HG02981 (cell line): ENCODE data around the gene CSHL1.
"Not testable (repeated sequence)": the region's sequence is repeated elsewhere in the genome, so short reads cannot be mapped to it uniquely, and the experiment has no call there.

ENCODE experiments used
- ATAC-seq: cut with Tn5 transposase; IDR thresholded peaks from one replicate; pipeline ENCODE4 v1.9.1; 2021; ENCODE audit warnings: mild to moderate bottlenecking, moderate library complexity; ENCODE audit not compliant: unreplicated experiment

CSHL1 gene

DNA sequence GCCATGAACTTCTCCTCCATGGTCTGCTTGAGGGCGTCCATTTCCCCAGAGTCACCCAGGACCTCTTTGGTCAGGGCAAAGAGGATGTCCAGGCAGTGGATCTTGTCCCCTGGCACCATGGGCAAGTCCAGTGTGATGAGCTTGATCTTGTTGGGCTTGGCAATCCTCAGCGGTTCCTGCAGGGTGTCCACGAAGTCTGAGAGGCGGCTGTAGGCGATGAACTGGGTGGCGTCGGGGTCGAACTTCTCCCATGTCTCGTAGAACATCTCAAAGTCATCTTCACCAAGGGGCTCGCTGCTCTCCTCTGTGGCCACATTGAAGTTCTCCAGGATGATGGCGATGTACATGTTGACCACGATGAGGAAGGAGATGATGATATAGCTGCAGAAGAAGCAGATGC lies 30.1 kb upstream of the CSHL1 start:
- ATAC-seq: no peak

DNA sequence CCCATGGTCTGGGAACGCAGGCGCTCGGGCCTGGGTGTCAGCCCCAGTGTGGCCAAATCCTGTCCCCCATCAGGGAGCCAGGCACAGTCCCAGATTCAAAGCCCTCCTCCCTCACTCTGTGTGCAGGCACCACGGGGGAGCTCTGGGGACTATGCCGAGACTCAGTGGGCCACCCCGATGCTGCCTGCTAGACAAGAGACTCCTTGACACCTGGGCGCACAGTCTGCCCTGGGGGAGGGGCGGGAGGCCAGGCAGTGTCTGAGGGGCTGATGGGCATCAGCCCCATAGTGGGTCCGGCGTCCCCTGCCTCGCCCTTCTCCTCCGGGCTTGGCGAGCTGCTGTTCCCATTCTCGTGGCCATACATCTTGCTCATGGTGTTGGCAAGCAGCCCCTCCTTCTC lies 29.5 kb upstream of the CSHL1 start:
- ATAC-seq: no peak

DNA sequence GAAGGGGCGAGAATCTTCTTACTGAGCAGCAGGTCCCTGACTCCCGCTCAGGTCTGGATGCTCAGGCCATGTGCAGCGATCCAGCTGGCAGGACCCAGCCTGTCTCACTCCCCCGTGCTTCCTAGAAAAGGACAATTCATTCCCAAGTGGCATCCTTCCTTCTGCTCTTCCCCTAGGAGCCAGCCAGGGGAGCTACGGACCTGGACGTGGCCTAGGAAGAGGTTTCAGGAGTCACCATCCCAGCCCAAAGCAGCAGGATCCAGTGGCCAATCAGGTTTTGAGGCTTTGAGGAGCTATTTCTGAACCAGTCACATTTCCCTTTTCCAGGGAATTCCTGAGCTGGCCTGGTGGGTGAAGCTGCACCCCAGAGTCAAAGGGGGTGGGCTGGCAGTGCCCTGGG lies 28.8 kb upstream of the CSHL1 start:
- ATAC-seq: no peak

DNA sequence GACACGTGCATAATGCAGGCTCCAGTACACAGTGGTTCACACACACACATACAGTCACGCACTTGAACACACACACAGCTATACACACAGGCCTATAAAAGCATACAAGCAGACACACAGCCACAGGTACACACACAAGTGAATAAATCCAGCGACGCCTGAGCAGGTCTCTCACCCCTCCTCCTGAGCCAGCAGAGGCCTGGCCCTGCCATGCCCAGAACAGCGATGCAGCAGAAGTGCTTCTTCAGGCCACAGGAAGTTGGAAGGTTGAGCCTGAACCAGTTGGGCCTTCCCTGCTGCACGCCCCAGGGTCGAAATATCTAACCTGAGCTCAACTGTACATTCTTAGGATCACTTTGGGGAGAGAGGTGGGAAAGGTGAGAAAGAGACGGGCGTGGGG lies 28.3 kb upstream of the CSHL1 start:
- ATAC-seq: no peak

DNA sequence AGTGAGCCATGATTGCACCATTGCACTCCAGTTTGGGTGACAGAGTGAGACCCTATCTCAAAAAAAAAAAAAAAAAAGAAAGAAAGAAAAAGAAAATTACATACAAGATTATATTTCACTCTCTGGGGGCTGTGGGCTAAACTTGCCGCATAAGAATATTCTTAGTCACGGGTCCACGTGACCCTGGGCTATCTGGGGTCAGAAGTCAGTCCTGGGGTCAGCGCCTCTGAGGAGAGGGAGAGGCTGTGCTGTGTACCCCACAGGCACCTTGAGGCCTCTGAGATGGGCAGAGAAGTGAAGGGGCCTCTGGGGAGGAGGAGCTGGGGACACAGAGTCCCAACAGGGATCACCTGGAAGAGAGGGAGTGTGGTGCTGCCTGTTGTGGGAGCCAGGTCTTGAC lies 26.9 kb upstream of the CSHL1 start:
- no peak for ATAC-seq

DNA sequence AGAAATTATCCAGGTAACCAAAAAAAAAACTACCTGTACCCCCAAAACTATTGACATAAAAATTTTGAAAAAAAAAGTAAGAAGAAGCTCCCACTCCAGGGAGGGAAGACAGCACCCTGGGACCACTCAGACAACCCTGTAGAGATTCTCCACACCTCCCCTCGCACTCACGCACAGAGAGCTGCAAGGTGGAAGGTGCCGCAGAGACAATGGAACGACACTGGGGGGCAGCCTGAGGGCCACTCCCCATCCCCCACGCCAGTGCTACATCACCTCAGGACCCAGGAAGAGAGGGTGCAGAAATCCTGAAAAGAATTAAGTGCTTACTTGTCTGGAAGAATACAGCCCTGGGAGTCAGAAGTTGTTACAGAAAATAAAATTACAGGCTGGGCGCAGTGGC lies 26.3 kb upstream of the CSHL1 start:
- no peak for ATAC-seq

DNA sequence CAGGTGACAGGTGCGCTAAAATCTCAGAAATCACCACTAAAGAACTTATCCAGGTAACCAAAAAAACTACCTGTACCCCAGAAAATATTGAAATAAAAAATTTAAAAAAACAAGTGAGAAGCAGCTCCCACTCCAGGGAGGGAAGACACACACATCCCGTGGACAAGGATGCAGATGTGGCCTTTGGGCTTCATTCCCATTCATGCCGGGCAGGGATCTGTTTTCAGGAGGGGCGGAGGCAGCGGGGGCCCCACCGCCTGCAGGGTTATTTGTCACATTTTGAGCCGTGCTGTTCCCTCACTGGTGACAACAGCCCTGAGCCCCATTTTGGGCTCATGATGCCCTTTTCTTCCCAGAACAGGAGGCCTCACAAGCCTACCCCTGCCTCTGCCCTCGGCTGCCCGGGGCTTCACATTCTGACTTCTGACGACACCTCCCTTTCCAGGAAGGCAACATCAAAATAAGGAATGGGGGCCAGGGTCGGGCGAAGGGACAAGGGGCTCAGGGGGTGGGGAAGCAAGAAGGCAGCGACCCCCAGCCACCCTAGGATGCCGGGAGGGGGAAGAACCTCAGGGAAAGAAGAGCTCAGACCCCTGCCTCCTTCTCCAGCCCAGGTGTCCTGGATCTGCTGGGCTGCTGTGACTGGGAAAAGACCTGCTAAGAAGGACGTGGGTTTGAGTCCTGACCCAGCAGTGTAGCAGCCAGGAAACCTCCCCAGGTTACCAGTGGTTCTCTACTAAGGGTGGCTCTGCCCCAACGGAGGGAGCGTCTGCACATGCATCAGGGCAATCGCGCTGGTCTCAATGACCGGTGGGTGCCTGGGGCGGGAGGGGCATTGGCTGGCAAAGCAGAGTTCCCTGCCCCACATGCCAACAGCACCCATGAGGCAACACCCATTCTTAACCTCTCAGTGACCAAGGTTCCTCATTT lies 23.4 kb upstream of the CSHL1 start:
- ATAC-seq: no peak

DNA sequence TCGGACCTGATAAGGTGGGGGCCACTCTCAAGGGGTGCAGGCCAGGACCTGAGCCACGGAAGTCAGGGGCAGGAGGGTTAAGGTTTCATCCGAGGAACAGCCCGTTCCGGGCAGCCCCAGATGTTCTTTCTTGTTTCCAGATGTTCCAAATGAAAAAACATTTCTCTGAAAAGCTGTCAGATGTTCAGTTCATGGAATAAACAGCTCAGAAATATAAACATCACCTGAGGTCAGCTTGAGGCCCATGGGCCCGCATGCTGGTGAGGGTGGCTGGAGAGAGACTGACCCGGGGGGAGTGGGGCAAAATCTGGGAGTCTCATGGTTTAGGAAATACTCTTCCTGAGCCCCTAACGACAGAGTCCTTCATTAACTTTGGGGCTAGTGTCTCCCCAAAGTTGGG lies 22.5 kb upstream of the CSHL1 start:
- ATAC-seq: no peak

DNA sequence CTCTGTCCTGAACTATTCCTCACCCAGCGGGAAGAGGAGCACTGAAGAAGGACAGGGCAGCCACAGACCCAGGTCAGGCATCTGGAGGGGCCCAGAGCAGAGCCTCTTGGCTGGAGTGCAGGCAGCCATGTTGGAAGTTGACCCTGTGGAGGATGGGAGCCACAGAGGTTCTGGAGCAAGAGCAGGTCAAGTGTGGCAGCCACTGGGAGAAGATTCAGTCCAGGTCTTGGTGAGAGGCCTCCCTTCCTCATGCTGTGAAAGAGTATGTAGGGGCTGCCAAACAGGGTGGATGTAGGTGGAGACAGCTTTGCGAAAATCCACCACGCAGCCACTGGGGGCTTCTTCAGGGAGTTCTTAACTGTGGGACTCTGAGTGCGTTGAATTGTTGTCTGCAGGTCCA lies 21.7 kb upstream of the CSHL1 start:
- peak; percentile 8 for ATAC-seq

DNA sequence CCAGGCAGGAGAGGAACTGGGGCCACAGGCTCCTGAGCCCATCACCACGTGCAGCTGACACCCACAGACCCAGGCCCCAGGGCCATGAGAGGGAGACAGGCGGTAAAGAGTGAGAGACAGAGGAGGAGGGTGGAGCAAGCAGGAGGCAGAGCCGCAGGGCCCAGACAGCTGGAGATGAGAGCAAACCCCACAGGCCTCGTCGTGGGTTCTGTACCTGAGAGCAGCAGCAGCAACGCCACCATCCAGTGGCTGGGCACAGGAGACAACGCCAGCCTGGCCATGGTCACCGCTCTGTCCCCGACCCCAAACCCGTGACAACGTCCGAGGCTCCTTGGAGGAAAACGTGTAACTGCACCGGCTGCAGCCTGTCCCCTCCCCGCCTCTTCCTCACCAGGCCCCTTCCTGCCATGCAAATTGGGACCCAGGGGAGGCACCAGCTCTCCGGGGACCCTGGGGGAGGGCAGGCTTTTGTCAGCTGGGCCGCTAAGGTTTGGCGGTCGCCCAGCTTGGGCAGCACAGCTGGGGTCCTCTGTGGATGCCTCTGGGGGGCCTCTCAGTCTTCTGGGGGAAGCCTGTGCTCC lies 21.0 kb upstream of the CSHL1 start, which contains the start of gene CD79B:
CD79B (minus strand) TSS at position 351 of the 581 bp plus-strand sequence; CDS start at position 281, 70 bp downstream.
- peak; percentile 76 for ATAC-seq

DNA sequence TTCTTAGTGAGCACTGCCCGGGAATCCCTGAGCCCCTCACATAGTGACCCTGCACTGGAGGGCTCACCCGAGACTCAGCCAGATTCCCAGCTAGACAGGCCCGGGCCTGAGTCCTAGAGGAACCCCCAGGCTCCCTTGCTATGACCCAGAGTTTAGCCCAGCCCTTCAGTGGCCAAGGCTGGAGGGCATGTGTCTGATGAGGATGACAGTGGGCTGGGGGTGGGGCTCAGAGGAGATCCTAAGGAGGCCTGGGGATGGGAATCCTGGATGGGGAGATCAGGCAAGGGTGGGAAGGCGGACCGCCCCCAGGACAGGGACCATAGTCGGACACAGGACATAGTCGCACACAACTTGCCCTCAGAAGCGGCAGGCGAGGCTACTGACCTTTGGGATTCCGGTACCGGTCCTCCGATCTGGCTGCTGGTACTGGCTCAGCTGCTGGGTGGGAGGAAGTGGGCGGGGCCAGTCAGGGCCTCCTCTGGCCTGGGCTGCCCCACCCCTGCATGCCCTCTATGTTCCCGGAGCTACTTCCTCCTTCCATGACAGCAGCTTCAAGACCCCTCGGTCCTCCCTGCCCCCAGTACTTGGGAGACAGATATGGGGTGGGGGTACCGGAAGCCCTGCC lies 20.0 kb upstream of the CSHL1 start:
- no peak for ATAC-seq

DNA sequence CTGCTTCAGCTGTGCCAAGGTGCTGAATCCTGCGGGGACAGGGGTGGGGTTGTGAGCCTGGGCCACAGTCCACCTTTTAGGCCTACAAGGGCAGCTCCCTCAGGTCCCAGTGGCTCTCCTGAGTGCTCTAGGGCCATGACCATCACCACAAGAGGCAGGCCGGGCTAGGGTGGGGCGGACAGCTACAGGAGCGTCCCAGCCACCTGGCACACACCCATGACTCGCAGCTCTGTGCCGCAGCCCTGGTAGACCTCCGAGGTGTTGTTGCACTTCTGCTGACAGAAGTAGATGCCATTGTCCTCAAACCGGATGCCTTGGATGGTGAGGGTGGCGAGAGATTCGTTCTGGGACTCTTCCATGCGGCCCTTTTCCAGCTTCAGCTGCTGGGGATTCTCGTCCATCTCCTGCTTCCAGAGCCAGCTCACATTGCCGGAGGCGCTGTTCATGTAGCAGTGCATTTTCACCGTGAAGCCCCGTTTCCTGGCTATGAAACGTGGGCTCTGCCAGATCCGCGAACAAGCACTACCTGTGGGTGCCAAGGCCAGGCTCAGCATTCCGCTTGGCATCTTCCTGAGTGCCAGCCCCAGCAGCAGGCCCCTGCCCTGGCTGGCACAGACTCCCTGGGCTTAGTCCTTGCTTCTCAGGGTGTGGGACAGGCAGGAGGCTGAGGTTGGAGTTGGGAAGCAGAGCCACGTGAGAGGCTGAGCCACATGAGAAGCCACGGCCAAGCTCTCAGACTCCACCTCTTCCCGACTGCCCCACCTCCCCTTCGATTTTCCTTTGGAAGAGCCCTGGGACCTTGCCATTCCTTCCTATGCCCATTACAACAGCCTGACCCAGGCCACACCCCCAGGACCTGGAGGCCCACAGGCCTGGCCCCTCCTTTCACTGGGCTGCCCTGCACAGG lies 19.1 kb upstream of the CSHL1 start:
- no peak for ATAC-seq

DNA sequence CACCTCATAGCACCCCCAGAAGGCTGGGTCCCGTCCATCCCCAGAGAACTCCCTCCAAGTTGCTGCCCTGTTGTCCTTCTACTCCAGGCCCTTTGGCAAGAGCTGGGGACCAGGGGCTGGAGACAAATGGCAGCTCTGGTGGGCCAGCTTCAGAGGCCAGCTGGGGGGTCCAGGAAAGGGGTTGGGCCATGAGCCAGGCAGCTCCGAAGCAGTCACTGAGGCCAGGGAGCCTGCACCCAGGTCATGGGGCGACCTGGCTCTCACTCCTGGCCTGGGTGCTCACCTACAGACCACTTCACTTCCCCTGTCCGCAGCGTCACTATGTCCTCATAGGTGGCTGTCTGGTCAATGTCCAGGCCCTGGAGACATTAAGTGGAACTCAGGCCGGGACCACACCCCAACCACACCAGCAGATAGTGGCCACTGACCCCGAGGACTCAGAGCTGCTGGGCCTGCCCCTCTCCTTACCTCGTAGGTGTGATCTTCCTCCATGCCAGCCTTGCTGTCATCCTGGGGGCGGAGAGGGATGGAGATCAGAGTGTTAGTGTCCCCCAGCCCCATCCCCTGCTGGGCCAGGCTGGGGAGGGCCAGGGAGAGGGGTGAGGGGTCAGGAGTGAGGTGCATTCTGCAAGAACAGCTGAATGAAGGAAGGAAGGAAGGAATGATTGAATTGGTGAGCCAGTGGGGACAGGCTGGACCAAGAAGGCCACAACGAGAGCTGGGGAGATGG lies 18.1 kb upstream of the CSHL1 start:
- ATAC-seq: no peak

DNA sequence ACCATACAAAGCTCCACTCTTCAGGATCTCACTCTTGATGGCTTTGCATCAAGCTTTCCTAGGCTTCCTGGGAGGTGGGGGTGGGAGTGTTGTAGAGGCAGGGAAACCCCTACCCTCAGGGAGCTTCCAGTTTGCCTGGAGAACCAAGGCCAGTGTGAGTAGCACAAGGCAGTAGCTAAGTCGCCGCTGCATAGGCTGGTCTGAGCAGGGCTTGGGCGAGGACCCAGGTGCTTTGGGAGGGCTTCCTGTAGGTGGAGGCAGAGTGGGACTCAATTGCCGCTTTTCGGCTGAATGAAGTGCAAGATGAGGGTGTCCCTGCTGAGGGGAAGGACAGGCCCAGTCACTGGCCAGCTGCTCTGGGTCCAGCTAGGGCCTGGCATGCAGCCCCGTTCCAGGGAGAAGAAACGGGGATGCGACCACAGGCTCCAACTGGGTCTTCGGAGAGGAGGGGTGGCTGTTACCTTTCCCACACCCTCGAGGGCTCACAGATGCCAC lies 17.2 kb upstream of the CSHL1 start:
- ATAC-seq: no peak

DNA sequence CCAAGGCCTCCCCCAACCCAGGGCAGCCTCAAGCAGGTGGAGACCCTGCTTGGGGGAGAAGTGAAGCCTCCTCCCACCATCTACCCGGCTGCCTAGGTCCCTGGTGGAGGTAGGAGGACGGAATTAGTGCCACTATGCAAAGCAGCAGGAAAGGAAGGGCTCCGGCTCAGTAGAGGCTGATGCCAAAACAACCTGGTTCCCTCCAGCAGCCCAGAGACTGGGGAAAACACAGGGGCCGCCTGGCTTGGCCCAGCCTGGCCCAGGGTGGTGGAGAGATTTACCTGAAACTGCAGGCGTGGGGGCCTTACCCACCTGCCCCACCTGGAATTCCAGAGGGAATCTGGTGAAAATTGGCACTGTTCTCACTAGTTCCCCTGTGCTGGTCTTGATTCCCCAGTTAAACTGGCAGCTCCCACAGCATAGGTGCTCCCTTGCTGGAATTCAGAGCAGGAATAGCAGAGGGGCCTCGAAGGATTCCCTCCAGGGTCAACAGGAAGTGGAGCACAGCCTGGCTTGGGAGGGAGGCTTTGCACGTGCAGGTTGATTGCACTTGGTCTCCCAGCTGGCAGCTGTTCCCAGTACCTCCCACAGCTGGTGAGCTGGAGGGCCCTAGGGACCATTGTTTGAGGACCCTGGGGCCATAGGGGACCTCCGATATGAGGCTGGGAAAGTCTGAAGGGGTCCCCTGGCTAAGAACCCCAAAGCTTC lies 16.6 kb upstream of the CSHL1 start:
- ATAC-seq: no peak

DNA sequence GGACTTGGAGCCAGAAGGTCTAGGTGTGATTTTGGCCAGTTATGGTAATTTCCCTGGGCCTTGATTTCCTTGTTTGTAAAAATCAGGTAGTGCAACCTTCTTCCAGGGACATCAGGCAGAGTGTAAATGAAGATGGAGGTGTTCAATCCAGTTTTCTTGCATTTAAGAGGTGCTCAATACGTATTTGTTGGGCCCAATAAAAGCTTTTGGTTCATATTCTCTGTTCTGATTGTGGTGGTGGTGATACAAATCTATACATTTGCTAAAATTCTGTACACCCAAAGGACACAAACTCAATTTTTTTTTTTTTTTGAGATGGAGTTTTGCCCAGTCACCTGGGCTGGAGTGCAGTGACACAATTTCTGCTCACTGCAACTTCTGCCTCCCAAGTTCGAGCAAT lies 15.1 kb upstream of the CSHL1 start:
- no peak for ATAC-seq

DNA sequence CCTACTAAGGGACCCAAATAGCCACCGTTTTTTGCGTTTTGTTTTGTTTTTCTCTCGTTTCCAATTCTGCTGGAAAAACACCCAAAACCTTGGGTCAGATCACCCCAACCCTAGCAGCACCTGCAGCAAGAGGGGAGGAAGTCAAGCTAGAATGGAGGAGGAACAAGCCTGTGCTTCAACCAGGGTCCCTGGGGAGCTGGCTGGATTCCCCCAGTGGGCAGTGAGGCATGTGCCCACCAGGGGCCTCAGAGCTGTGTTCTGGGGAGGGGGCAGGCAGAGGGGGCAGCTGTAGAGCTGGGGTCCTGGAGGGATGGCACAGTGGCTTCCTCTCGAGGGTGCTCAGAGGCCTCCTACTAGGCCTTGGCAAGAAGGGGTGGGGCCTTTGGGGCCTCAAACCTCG lies 14.6 kb upstream of the CSHL1 start:
- no peak for ATAC-seq

DNA sequence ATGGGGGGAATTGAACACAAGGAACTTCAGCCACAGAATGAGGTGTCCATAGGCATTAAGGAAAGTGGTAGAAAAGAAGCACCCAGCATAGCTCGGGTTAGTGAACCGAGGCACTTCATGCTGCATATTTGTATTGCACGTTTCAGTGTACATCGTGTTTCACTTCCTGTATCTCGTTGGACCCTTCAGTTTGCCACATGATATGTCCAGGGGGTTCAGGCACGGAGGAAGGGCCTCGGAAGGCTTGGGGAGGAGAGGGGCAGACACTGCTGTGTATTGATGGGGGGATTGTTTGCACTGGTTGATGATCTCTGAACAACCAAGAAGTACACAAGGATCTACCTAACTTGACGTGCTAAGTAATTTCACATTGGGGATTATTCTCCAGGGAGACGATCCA lies 11.3 kb upstream of the CSHL1 start:
- not testable (repeated sequence) for ATAC-seq

DNA sequence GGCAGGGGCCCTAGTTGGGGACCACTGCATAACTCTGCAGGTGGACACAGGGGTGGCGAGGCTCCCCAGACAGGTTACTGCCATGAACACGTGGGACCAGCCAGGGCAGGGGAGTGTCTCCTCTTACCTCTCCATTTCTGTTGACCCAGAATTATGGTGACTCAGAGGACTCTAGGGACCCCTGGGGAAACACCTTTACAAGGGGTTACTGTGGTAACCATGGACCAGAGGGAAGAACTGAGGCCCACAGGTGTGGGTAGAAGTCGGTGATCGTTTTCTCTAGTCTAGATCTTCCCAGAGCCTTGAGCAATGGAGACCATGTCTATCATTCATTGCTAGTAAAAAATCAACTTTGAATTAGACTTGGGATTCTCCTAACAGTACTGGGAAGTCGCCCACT lies 9.7 kb upstream of the CSHL1 start:
- not testable (repeated sequence) for ATAC-seq
